Measurements from ENCODE around the gene ATP7A. TPM values are rescaled to one million over a fixed set of nuclear protein-coding genes. Genes with fewer than 3 reads are reported as not detected.

Gene ATP7A
- total and polyA plus RNA-seq, 12 donors = 1.3 to 7.6 (median 6.2) TPM

- ATAC-seq = no peak
- no peaks in the 10 kb centered on the region for H3K27me3 ChIP-seq
- no peaks in the 10 kb centered on the region for H3K9me3 ChIP-seq
- peaks cover 0 to 9% (median 0%) of the 10 kb centered on the region in 9 donors for H3K4me1 ChIP-seq
- no peak overlapping the region for H3K27ac ChIP-seq
- no peak for DNase-seq
- intact Hi-C loops (cut with DNase I) = no loop called here
- no peaks in the 10 kb centered on the region for H3K36me3 ChIP-seq
- no peak overlapping the region for H3K4me3 ChIP-seq
- TF ChIP-seq, protein P1, sequence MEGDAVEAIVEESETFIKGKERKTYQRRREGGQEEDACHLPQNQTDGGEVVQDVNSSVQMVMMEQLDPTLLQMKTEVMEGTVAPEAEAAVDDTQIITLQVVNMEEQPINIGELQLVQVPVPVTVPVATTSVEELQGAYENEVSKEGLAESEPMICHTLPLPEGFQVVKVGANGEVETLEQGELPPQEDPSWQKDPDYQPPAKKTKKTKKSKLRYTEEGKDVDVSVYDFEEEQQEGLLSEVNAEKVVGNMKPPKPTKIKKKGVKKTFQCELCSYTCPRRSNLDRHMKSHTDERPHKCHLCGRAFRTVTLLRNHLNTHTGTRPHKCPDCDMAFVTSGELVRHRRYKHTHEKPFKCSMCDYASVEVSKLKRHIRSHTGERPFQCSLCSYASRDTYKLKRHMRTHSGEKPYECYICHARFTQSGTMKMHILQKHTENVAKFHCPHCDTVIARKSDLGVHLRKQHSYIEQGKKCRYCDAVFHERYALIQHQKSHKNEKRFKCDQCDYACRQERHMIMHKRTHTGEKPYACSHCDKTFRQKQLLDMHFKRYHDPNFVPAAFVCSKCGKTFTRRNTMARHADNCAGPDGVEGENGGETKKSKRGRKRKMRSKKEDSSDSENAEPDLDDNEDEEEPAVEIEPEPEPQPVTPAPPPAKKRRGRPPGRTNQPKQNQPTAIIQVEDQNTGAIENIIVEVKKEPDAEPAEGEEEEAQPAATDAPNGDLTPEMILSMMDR (IDR thresholded peaks at IDR 0.05) = no peak
- 68 to 82% methylated on average over 7 of the region's 7 CpGs for WGBS, 2 donors
Observed at GRCh38 chrX:77945910-77946545, 35.5 kb downstream of the ATP7A start.

GRCh38 chrX:77946571-77946970 lies 36.1 kb downstream of the ATP7A start:
- H3K36me3 ChIP-seq = no peaks in the 10 kb centered on the region
- DNase-seq (no peak), ATAC-seq (no peak)
- peaks cover 0 to 9% (median 0%) of the 10 kb centered on the region in 9 donors for H3K4me1 ChIP-seq
- no peak overlapping the region for H3K27ac ChIP-seq
- 86 to 92% methylated on average over 2 of the region's 2 CpGs for WGBS, 2 donors
- intact Hi-C loops (cut with DNase I) = no loop called here
- no peaks in the 10 kb centered on the region for H3K9me3 ChIP-seq
- TF ChIP-seq, protein P1 (IDR thresholded peaks at IDR 0.05) = no peak
- H3K4me3 ChIP-seq = no peak overlapping the region
- no peaks in the 10 kb centered on the region for H3K27me3 ChIP-seq

DNA sequence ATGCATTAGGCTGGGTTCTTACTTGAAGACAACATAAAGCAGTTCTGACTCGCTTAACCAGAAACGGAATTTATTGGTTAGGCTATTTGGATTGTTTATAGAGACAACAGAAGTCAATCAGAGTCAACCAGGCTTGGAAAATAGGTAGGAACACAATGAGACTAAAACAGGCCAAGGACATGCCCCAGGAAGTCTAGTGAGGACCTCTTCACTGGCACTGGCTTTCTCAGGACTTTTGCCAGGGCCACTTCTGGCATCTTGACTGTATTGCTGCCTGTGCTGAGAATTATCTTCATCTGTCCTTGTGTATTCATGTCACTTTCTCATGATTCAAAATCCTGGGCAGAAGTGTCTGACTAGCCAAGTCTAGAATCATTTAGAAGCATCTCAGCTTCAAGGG lies 39.3 kb downstream of the ATP7A start:
- H3K27ac ChIP-seq = no peak overlapping the region
- DNase-seq = no peak
- no peak overlapping the region for H3K4me3 ChIP-seq
- intact Hi-C loops (cut with DNase I) = no loop called here
- 90 to 94% methylated on average over 2 of the region's 2 CpGs for WGBS, 2 donors
- no peak for ATAC-seq
- H3K27me3 ChIP-seq = no peaks in the 10 kb centered on the region
- no peaks in the 10 kb centered on the region for H3K36me3 ChIP-seq
- H3K9me3 ChIP-seq = no peaks in the 10 kb centered on the region
- H3K4me1 ChIP-seq = peaks cover 0 to 14% (median 4%) of the 10 kb centered on the region in 9 donors
- TF ChIP-seq, protein P1 (IDR thresholded peaks at IDR 0.05) = no peak

DNA sequence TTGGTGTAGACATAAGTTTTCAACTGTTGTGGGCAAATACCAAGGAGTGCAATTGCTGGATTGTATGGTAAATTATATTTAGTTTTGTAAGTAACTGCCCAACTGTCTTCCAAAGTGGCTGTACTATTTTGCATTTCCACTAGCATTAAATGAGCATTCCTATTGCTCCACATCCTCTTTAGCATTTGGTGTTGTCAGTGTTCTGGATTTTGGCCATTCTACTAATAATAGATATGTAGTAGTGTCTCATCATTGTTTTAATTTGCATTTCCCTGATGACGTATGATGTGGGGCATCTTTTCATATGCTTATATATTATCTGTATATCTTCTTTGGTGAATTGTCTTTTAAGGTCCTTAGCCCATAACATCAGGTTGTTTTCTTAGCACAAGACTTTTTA lies 41.7 kb downstream of the ATP7A start:
- Histone ChIP-seq H3K36me3 (no peaks in the 10 kb centered on the region), H3K27ac (no peak overlapping the region), H3K9me3 (no peaks in the 10 kb centered on the region), H3K4me3 (no peak overlapping the region), H3K27me3 (no peaks in the 10 kb centered on the region), H3K4me1 (peaks cover 0 to 14% (median 4%) of the 10 kb centered on the region in 9 donors)
- intact Hi-C loops (cut with DNase I) = no loop called here
- TF ChIP-seq, protein P1 (IDR thresholded peaks at IDR 0.05) = no peak
- WGBS, 2 donors = 52 to 63% methylated on average over 1 of the region's 1 CpG
- DNase-seq (no peak), ATAC-seq (no peak)
